A549 treated with dexamethasone at 1 μM for 4 hours (cell line): ENCODE results near the gene ERF. TPM values are rescaled to one million over a fixed set of nuclear protein-coding genes. Genes with fewer than 3 reads are reported as not detected.

Experiments used
- total RNA-seq: library from RNA; stranded (reverse); fragments of 200-300 nt; extraction: Qiagen RNA extraction; gene quantifications from 5 replicates; pipeline ENCODE4 v1.2.3, GENCODE V29; 2022

The ERF gene
- total RNA-seq, result 93.6 to 136 TPM (median 133 TPM) in 5 replicates

GRCh38 chr19:42254850-42255765 lies at the start of gene ERF:
TSS of gene ERF (minus strand) at chr19:42255128. CDS start at chr19:42254999, 129 bp downstream.

GRCh38 chr19:42301646-42302203 lies 46.8 kb upstream of the ERF start, which contains the start of gene PRR19:
TSS of gene PRR19 (plus strand) at chr19:42302132. CDS start at chr19:42309585, 7,453 bp downstream.

GRCh38 chr19:42268704-42269477 lies 14.0 kb upstream of the ERF start, which contains the start of gene CIC:
TSS of gene CIC (plus strand) at chr19:42269252. CDS start at chr19:42271784, 2,532 bp downstream.

DNA sequence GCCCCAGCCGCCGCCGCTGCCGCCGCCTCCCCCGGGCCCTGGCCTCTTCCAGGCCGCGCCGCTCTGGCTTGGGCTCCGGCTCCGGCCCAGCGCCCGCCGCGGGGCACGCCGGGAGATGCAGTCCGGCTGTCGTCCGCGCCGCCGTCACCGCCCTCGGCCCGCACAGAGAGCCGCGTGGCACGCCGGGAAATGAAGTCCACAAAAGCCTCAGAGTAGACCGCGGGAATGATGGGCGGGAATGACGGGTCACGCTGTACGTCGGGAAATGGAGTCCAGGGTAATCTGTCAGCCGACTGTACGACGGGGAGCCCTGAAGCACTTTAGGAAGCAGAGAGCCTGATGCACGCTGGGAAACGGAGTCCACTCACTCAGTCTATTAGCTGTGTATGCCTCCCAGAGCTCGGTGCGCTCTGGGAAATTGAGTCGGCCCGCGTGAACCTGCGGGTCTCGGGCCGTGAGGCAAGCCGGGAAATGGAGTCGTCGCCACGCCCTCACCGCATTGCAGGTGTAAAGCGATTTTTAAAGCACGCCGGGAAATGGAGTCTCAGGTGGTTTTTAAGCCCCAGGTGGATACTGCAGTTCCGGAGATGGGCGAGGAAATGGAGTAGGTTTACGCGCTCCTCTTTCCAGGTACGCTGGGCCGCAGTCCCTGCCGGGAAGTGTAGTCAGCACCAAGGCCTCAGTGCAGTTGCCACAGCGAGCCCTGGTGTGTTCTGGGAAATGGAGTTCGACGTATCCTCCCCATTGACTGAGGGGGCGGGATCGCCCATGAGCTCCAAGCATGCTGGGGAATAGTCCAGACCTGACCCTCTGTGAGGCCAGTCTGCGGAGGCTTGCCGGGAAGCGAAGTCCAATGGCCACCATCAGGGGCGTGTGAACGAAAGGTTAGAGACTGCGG lies 12.2 kb downstream of the ERF start, which contains the start of gene GSK3A:
TSS of gene GSK3A (minus strand) at position 91 of the 898 bp plus-strand sequence. CDS start 137 bp downstream, outside the sequence.

DNA sequence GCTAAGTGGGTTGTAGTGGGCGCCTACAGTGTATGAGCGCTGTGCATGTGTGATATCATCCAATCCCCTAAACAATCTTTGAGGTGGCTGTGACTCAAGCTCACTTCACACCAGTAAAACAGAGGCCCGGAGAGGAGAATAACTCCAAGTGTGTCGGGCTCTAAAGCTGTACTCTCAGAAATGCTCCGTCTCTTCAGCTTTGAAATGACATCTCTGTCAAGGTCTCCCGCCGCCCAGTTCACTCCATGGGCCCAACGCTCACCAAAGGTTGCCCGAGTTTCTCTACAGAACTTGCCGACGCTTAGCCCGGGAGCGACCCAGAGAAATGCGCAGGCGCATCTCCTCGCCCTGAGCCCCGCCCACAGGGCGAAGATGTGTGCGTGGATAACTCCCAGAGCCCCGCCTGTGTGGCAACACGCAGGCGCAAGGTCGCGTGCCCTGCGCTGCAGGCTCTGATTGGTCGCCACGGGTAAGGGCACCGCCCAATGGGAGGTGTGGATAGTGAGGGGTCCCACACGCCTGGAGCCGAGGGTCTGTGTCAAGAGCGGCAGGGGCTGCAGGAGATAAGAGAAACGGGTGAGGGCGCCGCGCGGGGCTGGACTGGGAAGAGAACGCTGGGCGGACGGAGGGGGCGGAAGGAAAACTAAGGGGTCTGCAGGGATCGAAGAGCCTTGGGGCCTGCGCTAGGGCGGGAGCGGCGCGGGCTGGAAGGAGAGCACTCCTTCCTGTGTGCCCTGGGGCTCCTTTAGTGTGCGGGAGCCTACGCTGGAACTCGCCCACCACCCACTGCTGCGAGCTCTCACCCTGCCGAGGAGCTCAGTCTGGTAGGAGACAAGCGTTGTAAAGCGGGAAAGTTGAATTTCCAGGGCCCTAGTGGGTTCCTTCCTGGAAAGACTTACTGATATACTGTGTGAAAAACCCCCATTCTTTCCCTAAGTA lies 34.8 kb downstream of the ERF start, which contains the start of gene ZNF526:
TSS of gene ZNF526 (plus strand) at position 501 of the 939 bp plus-strand sequence. CDS start 4,092 bp downstream, outside the sequence.

DNA sequence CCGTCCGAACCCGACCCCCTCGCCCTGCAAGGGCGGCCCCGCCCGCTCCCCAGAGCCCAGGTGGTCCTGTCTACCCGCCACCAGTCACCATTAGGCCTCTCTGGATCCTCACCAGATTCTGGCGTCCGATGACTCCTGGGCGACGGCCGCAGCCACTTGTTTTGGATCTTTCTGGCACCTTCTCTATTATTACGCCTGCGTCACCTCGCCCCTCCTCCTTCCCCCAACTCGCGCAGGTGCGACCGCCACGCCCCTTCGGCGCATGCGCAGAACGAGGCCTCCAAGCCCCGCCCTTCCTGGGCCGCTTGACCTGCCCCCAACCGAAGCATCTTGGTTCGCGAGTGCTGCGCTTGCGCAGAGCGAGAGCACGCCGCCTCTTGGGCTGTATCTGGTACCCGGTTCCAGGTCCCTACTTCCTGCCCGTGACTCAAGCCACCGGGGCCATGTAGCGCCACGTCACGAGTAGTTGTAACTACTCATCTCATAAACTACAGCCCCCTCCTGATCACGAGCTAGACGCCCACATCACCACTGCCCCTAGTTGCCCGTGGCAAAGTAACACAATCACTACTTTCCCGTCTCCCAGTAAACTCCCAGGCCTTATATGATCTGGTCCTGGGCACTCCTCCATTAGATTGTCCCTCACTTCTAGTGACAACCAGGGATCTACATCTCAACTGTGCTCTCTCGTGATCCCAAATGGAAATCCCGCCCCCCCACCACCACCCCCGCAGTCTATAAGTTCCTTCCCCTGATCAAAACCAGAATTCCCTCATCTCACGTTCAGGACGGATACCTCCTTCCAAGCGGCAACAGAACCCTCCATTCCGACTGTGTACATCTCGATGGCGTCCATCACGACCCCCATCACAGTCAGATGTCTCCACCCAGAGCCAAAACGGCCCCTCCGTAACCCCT lies 37.1 kb downstream of the ERF start, which contains the start of gene DEDD2:
TSS of gene DEDD2 (minus strand) at position 158 of the 918 bp plus-strand sequence. CDS start 670 bp downstream, outside the sequence.

Other genes with a start within 250 kb of the ERF start
- gene GRIK5, start 184.9 kb downstream of the ERF start, total RNA-seq, result 0.21 to 0.85 TPM (median 0.43 TPM) in 5 replicates
- 27.5 to 39.1 TPM (median 36.6 TPM) in 5 replicates for gene ZNF574, start 179.0 kb downstream of the ERF start, total RNA-seq
- gene POU2F2, start 122.7 kb downstream of the ERF start, total RNA-seq, result 0.32 to 0.80 TPM (median 0.58 TPM) in 5 replicates
- gene DEDD2, start 37.5 kb downstream of the ERF start, total RNA-seq, result 43.9 to 67.3 TPM (median 59.2 TPM) in 5 replicates
- 14.7 to 21.8 TPM (median 20.5 TPM) in 5 replicates for gene ZNF526, start 34.8 kb downstream of the ERF start, total RNA-seq
- gene GSK3A, start 12.5 kb downstream of the ERF start, total RNA-seq, result 98.2 to 161 TPM (median 151 TPM) in 5 replicates
- 29.7 to 57.5 TPM (median 53.9 TPM) in 5 replicates for gene CIC, start 14.1 kb upstream of the ERF start, total RNA-seq
- 3.4 to 4.5 TPM (median 3.6 TPM) in 5 replicates for gene PRR19, start 47.0 kb upstream of the ERF start, total RNA-seq
- gene PAFAH1B3, start 47.5 kb upstream of the ERF start, total RNA-seq, result 117 to 151 TPM (median 136 TPM) in 5 replicates
- gene TMEM145, start 58.2 kb upstream of the ERF start, total RNA-seq, result 2.2 to 4.2 TPM (median 3.6 TPM) in 5 replicates
- 19.7 to 32.1 TPM (median 27.4 TPM) in 5 replicates for gene MEGF8, start 70.5 kb upstream of the ERF start, total RNA-seq
- gene CNFN, start 135.2 kb upstream of the ERF start, total RNA-seq, result 39.9 to 48.7 TPM (median 42.0 TPM) in 5 replicates
- gene LIPE, start 172.3 kb upstream of the ERF start, total RNA-seq, result 1.4 to 2.1 TPM (median 1.6 TPM) in 5 replicates
- 0.08 to 0.20 TPM (median 0.17 TPM) in 4 of 5 replicates, not detected in the other for gene CXCL17, start 187.8 kb upstream of the ERF start, total RNA-seq